HT-29 (cell line): ENCODE measurements around the gene SDK1. TPM values are rescaled to one million over a fixed set of nuclear protein-coding genes. Genes with fewer than 3 reads are reported as not detected.
A peak's percentile ranks its signal among the peaks of the same experiment; 100 is the strongest.

Experiments
- DNase-seq: peaks from one replicate; pipeline ENCODE4 v3.0.0-alpha.2; 2015; ENCODE audit warnings: low spot score
- total RNA-seq: library from RNA; depleted of rRNA; stranded (reverse); fragments of >200 nt; shearing (Covaris generic); gene quantifications from 2 replicates; pipeline ENCODE4 v1.2.3, GENCODE V29; 2014

Gene SDK1
- total RNA-seq, 1 experiment from 2014 or later: not detected

DNA sequence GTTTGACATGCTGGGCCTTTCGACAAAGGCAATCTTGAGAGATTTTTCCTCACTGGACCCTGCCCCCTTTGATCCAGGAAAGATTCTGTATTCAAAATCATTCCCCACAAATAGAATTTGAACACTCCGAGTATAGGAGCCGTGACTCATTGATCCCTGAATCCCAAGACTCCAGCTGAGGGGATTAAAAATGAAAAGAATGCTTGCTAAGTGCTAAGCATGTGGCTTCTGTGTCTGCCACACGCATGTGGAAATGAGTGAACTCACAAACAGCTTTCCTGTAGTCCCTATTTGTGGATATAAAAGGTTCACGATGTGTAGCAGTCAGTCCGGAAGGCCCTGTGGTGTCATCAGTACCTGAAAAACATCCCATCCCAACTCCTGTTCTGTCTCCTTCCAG is 674.3 kb downstream of the SDK1 start:
- no peak for DNase-seq

- DNase-seq: no peak
Measured at GRCh38 chr7:3977391-3977790, 676.3 kb downstream of the SDK1 start.

GRCh38 chr7:3978839-3979238 is 677.8 kb downstream of the SDK1 start:
- no peak for DNase-seq

- no peak for DNase-seq
Measured at GRCh38 chr7:3979611-3980299, 678.7 kb downstream of the SDK1 start.

GRCh38 chr7:3980300-3980643 is 679.2 kb downstream of the SDK1 start:
- no peak for DNase-seq

DNA sequence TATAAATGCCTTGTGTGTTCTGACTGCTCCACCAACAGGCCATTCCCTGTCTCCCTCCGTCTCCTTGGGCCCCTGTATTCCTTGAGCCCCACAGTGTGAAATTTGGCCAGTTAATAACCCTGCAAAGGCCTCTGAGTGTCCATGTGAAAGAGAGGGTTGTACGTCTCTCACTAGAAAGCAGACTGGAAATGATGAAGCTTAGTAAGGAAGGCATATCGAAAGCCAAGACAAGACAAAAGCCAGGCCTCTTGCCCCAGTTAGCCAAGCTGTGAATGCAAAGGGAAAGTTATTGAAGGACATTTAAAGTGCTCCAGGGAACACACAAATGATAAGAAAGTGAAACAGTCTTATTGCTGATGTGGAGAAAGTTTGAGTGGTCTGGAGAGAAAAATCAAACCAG is 680.2 kb downstream of the SDK1 start:
- no peak for DNase-seq

GRCh38 chr7:3984456-3984855 is 683.4 kb downstream of the SDK1 start:
- DNase-seq: no peak

DNA sequence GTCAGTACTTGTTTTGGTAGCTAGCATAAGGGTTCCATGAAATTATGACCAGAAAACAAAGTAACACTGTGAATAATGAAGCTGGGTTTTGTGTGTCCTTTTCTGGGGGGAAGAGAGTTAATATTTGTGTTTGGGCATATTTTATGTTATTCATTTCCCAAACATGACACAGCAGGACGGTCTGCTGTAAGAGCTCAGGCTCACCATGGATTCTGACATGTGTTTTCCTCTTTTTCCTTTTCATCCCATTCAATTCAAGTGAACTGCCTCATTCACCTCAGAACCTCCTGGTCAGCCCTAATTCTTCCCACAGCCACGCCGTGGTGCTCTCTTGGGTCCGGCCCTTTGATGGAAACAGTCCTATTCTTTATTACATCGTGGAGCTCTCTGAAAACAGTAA is 685.9 kb downstream of the SDK1 start:
- no peak for DNase-seq

- DNase-seq: no peak
Measured at GRCh38 chr7:3987426-3987927, 686.4 kb downstream of the SDK1 start.

- no peak for DNase-seq
Measured at GRCh38 chr7:3989723-3990122, 688.7 kb downstream of the SDK1 start.

DNA sequence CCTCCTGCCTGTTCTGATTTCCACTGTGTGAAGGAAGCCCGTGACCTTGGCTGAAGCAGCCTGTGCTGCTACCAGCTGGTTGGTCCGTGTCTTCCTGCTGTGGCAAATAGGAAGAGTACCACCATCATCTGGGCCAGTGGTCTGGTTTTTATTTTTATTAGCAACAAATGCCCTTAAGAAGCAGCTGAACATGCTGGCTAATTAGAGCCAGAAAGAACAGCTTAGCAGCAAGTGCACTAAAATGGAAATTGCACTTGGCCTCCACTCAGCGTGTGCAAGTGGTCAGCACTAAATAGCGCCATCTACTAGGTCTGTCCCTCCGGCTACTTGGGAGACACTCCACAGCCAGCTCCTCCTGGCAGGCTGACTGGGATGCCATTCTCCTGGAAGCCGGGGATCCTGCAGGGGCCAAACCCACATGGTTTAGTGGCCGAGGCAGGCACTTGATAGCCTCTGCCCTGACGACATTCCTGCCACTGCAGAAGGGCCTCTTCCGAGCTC is 690.7 kb downstream of the SDK1 start:
- no peak for DNase-seq

DNA sequence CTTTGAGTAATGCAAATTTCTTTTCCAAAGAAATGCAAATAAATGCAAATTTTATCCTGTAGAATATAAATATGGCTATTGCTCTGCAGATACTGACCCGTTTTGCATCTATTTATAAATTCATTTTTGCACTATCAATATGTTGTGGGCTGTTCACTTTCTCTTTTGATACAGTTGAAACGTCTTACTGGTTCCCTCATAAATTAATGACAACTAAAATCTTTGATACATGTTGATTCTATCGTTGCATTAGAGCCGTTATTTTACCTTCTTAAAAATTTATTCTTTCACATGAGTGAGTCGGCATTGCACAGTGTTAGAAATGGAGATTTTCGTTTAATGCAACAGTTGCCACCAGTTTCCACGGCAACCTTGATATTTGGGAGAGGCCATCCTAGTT is 691.8 kb downstream of the SDK1 start:
- no peak for DNase-seq

- no peak for DNase-seq
Measured at GRCh38 chr7:3994764-3995163, 693.7 kb downstream of the SDK1 start.

DNA sequence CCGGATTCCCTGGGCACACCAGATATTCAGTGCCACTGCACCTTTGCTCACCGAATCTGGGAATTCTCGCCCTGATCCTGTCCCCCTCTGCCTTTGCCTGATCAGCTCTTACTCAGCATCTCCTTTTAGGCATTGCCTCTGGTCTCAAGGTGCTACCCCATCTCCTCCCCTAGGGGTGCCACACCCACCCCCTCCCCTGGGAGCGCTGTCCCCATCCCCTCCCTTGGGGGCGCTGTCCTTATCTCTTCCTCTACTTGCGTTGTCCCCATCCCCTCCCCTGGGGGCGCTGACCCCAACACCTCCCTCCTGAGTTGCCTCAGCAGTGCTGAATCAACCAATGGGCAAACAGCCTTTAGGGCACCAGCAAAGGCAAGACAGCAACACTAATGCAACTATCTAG is 694.1 kb downstream of the SDK1 start:
- DNase-seq: no peak

DNA sequence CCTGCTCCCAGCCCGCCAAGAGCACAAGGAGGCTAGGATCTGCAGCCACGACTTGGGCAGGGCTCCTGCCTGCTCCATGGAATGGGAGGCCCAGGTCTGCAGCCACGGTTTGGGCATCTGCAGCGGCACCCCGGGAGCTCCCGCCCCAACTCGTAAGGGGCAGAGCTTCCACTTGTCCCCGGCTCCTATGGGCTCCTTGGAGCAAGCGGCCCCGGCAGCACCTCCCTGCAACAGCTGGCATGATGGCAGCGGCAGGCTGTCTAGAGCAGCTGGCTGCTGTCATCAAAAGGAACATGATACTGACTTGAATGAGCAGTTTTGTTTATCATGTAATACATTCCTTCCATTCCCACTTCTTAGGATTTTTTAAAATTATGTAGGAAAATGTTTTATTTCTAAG is 697.0 kb downstream of the SDK1 start:
- no peak for DNase-seq

- peak; percentile 7 for DNase-seq
Measured at GRCh38 chr7:4000139-4000538, 699.1 kb downstream of the SDK1 start.

GRCh38 chr7:4000934-4001333 is 699.9 kb downstream of the SDK1 start:
- no peak for DNase-seq

DNA sequence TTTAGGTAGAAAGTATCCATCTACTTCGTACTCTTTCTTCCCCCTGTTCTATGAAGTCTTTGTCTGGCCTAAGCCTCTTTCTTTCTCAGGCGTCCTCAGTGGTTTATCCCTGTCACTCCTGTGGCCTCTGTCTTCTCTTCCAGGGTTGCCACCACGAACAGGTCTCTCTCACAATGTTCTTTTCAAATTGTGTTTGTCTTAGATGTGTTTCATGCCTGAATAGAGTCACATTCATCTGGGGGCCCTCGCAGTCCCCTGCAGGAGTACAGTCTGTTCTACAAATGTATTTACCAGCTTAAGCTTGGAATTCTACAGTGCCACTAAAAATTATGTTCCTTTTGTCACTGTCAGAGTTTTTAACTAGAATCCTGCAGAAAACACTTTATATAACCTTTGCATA is 700.7 kb downstream of the SDK1 start:
- no peak for DNase-seq

GRCh38 chr7:4003503-4003902 is 702.5 kb downstream of the SDK1 start:
- no peak for DNase-seq

- DNase-seq: no peak
Measured at GRCh38 chr7:4006687-4007086, 705.6 kb downstream of the SDK1 start.

DNA sequence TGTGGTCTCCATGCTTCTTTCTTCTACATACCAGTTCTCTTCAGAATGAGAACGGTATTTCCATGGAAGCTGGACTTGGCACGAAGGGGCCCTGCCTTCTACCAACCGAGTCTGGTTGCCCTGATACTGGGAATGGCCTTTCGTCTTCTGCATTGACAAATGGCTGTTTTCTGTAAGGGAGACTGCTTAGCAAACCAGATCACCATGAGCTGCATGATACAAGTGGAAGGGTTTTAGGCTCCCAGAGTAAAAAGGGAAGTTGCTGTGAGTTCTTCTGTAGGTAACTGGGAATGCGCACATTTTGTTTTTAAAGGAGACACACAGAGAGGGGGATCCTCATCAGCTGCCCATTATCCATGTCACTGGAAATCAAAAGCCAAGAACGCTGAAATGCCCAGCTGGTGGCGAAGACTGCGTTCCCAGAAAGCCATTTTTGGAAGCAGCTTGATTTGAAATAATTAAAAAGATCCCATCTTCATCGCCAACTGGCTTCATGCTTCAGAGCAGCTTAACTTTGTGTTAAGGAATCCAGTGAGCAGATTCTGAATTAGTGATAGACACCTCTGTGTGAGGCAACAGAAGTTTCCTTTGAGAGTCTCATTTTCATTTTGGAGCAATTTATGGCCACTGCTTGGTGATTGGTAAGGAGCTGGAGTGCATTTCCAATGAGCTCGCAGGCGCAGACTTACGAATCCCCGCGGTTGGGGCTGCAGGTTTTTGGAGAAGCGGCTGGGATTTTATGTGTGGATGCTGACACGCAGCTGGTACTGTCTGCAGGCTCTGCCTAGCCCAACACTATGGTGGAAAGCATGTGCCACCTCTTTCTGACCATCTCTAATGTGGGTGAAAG is 708.4 kb downstream of the SDK1 start:
- no peak for DNase-seq

DNA sequence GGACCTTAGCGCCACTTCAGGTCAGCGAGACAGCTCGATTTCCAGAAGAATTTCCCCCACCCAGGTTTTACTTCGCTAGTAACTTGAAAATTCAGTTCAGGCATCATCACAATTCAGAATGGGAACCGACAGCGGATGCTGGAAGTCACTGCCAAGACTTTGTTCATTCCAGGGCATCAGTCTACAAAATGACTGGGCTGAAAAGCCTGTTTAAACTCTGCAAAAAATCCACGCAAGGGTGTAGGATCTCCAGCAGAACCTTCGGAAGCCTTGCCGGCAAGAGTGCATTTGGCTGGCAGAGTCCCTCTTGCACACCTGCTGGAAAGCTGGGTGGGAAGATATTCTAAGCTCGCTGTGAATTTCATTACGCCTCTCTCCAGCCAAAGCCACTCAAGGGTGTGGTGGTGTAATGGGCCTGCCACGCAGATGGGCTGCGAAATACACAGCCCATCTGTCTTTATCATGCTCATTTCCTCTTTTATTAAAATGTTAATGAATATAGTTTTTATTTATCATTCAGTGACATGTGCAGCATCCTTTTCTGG is 709.1 kb downstream of the SDK1 start:
- DNase-seq: no peak
